ENCODE measurements around the gene CPEB3.

- TF ChIP-seq CTCF (IDR thresholded peaks at IDR 0.05) (no peak), POLR2AphosphoS5 (IDR thresholded peaks at IDR 0.05; ENCODE audit: insufficient read depth in 1 of 2, low read depth in 1 of 2) (no peak)
Observed at GRCh38 chr10:92125144-92125543, 165.7 kb downstream of the CPEB3 start.

Data from vagina (tissue), 2 donors.